Left lobe of liver (tissue), 2 donors: ENCODE data around the gene ALDH1B1. TPM values are rescaled to one million over a fixed set of nuclear protein-coding genes. Genes with fewer than 3 reads are reported as not detected.
A peak's percentile ranks its signal among the peaks of the same experiment; 100 is the strongest.

Experiments used
- ATAC-seq: fragments of 200-7000 bp; cut with Tn5 transposase; one replicate; pipeline ENCODE4 v1.9.1; 2020; ENCODE audit warnings: mild to moderate bottlenecking, moderate library complexity
- DNase-seq: peaks from one replicate; pipeline ENCODE4 v3.0.0-alpha.2; 2020; ENCODE audit warnings: low spot score
- total RNA-seq: library from RNA; stranded (reverse); gene quantifications from one replicate; pipeline ENCODE4 v1.2.1, GENCODE V29; 2021
- donor health status: DM: no; HTN: no; CAD: no; lungs with moderate emphysema.
- donor health status: DM: no; HTN: yes; CAD: no.

ALDH1B1 gene
- total RNA-seq, 1 donor from 2014 or later = 53.7 TPM

GRCh38 chr9:38413283-38413682, 20.8 kb downstream of the ALDH1B1 start:
- DNase-seq (no peak), ATAC-seq (no peak)

GRCh38 chr9:38414040-38414723, 21.7 kb downstream of the ALDH1B1 start:
- ATAC-seq = no peak
- DNase-seq = no peak

GRCh38 chr9:38415856-38416255, 23.4 kb downstream of the ALDH1B1 start:
- DNase-seq (no peak), ATAC-seq (no peak)

DNA sequence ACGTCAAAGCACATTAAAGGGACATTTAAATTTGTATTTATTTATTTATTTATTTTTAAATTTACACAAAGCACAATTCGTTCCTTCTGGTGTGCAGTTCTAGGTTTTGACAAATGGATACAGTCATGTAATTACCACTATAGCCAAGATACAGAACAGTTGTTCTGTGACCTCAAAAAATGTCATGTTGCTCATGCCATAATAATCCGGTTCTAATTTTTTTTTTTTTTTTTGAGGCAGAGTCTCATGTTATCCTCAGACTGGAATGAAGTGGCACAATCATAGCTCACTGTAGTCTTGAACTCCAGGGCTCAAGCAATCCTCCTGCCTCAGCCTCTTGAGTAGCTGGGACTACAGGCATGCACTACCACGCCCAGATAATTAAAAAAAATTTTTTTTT, 24.0 kb downstream of the ALDH1B1 start:
- no peak for DNase-seq
- ATAC-seq = no peak

GRCh38 chr9:38417003-38417945, 24.8 kb downstream of the ALDH1B1 start:
- ATAC-seq = no peak
- no peak for DNase-seq

- ATAC-seq (no peak), DNase-seq (no peak)
Observed at GRCh38 chr9:38418366-38418765, 25.9 kb downstream of the ALDH1B1 start.

GRCh38 chr9:38419181-38419580, 26.7 kb downstream of the ALDH1B1 start:
- no peak for DNase-seq
- no peak for ATAC-seq

DNA sequence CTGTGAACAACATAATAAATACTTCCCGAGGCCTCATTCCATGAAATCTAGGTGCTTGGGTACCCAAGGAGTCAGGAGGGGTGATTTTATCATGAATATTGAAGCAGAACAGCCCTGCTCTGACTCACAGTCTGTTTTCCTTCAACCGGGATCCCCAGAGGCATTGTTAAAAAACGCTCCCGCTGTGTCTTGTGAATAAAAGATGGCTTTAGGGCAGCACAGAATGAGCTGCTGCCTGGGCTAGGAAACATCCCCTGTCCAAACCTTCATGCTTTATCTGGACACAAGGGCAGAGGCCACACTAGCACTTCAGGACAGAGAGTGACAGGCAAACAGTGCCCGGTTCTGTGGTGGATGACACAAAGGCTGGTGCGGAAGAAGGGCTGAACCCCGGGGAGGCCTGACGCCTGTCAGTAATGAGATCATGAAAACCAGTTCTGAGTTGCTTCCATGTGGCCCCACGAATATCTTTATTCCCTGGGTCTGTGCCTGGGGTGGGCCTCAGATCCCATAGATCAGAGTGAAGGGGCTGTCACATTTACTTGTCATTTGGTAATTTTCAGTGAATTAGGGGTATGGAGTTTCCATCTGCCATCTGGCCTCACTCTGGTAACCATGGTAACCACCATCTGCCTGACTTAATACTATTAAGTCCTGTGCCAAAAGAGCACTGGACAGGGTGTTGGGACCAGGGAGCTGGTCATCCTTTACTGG, 29.2 kb downstream of the ALDH1B1 start:
- DNase-seq (no peak), ATAC-seq (no peak)

DNA sequence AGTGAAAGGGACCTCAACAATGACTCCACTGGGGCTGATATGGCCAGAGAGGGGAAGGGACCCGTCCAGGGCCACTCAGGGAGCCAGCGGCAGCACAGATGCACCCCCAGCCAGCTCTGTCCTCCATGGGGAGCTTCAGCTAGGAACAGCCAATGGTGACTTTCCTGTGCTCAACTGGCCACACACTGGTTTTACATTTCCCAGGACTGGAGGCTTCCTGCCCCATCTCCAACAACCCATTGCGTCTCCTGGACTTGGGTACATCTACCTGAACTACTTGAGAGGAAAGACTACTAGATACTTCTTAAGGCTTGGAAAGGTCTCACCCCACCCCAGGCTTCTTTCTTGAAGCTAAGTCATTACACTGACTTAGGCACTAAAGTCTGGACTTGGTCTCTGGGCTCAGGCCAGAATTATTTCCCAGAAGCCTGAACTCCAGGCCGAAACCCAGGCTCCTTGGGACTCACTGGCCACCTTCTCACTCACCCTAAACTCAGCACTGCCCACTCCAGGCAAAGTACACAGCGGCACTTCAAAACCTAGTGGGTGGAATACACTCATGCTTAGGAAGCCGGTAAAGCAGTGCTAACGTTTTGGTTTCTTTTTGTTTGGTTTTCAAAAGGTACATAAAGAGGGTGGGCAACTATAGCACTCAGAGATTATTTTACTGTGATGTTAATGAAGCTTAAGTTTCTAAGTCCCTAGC, 30.2 kb downstream of the ALDH1B1 start:
- no peak for DNase-seq
- ATAC-seq = no peak

GRCh38 chr9:38423273-38423972, 30.9 kb downstream of the ALDH1B1 start:
- no peak for ATAC-seq
- DNase-seq = peak; percentile 39

- ATAC-seq = peak; percentile 87
- peak; percentile 42 for DNase-seq
Observed at GRCh38 chr9:38423973-38424843, 31.7 kb downstream of the ALDH1B1 start, which contains the start of gene IGFBPL1. Gene IGFBPL1 (minus strand): TSS chr9:38424454. CDS start chr9:38424424, 30 bp downstream.

- peak; percentile 12 for ATAC-seq
- DNase-seq = no peak
Observed at GRCh38 chr9:38424918-38425317, 32.4 kb downstream of the ALDH1B1 start.

DNA sequence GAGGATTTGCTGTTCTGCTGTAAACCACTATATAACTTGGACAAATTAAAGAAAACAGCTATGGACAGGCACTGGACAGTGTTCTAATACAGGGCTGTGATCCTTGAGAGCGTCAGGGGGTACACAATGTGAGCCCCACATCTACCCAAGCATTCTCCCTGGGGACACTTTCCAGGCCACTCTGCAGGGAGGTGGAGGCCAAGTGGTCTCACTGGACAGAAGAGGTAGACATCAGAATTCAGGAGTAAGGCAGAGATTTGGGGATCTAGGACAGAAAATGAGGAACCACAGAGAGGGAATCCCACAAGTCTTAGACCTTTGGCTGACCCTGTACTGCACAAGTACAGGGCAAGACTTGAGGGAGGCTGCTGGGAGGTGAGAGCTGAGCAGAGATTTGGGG, 35.6 kb downstream of the ALDH1B1 start:
- ATAC-seq = no peak
- peak; percentile 5 for DNase-seq

GRCh38 chr9:38431116-38431515, 38.6 kb downstream of the ALDH1B1 start:
- DNase-seq (no peak), ATAC-seq (no peak)

DNA sequence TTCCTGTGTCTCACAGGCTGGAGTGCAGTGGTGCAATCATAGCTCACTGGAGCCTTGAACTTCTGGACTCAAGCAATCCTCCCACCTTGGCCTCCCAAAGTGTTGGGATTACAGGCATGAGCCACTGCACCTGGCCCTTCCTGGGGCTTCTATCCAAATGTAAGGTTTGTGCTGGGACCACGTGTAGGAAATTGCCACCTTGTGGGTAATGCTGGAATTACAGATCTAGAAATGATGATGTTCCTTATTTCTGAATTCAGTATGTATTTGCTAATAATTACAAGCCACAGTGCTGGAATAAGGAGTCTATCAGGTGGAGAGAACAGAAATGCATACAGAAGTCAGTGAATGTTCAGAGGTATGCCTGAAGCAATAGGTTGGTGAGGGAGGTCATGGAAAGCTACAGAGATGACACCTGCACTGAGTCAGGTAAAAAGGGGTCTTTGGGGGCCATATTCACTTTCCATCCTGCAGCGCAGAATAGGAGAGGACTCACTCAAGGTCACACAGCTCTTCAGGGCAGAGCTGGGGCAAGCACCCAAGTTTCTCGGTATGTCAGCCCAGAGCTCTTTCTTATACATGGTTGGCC, 40.5 kb downstream of the ALDH1B1 start:
- ATAC-seq (peak; percentile 76), DNase-seq (no peak)

DNA sequence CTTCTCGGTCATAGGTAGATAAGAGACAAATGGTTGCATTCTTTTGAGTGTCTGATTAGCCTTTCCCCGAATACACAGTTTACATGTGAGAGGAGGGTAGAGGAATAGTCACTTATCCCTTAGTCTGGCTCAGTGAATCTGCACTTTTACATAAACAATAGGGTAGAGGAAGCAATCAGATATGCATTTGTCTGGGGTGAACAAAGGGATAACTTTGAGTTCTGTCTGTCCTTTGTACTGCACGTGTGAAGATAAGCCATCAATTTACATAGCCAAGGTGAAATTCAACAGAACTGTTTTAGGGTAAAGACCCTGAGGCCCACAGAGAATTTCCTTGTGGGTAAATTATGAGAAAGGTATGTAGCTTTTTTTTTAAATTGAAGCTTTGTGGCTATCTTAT, 41.9 kb downstream of the ALDH1B1 start:
- no peak for DNase-seq
- ATAC-seq = no peak

DNA sequence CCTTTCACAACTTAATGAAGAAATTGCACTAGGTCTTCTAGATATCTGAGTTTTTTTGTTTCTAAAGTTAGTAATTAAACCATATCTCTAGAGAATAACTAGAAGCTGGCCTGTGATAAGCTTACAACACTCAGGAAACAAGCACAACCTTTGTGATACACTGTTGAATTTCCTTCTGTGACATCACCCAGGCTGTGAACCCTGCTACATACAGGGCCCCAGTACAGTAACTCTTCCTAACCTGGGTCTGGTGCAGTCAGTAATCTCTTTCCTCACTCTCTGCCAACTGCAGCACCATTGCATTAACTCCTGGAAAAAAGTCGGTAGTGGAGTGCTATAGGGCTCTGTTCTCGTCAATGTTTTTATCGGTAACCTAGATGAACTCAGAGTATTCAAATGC, 42.4 kb downstream of the ALDH1B1 start:
- ATAC-seq = no peak

DNA sequence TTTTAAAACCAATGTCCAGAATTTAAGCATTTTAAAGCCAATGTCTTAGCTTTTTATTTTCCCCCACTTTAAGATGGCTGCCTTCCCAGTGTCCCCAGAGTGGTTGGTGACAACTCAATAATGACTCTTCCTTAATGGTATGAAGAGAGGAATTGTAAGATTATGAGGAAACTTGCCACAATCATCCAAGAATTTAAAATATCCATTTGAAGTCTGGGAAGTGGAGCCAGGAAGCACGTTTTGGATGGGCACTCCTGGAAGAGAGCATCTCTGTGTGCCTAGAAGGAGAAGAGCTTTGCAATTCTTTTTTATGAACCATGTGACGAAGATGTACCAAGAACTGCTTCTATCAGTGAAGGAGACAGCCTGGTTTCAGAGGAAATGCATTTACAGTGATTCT, 43.0 kb downstream of the ALDH1B1 start:
- no peak for DNase-seq
- no peak for ATAC-seq

More for the DNA sequence above, 42.4 kb downstream of the ALDH1B1 start:
- no peak for DNase-seq

DNA sequence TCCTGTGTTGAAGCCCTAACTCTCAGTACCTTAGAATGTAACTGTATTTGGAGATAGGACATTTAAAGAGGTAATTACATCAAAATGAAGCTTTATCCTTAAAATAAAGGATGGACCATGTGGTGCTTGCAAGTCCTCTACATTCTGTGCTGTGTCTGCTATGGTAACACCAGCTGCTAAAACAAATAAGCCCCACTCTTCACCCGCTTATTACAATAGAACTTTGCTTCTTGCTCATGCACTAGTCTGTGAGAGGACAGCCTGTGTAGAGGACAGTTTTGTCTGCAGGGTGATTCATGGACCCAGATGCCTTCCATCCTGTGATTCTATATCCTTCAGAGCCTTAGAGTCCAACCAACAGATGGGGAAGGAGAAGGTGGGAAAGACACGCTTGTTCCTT, 44.2 kb downstream of the ALDH1B1 start:
- ATAC-seq = no peak

More for the DNA sequence above, 44.2 kb downstream of the ALDH1B1 start:
- no peak for DNase-seq
